ENCODE data around the gene FMC1.

- TF ChIP-seq CTCF (IDR thresholded peaks at IDR 0.05), result no peak
- TF ChIP-seq EP300 (IDR thresholded peaks at IDR 0.05), result no peak
Observed at GRCh38 chr7:139328375-139328774, 12.8 kb upstream of the FMC1 start.

All from gastroesophageal sphincter (tissue), 3 donors.